T-helper 1 cell treated with Interleukin-12 subunit alpha and Interleukin-12 subunit beta and Interleukin-4 antibody, amounts not matched to agents 30 ng/mL and 1 ng/mL, for 36 hours (primary cell): Measurements from ENCODE around the gene SKAP2. TPM values are rescaled to one million over a fixed set of nuclear protein-coding genes. Genes with fewer than 3 reads are reported as not detected.

Source experiments
- intact Hi-C: fragments of 100-400 bp; cut with micrococcal nuclease; formaldehyde crosslinking; loops from one replicate; pipeline ENCODE4 v1.15.1; 2024
- total RNA-seq: library from RNA; stranded (reverse); gene quantifications from 2 replicates; pipeline ENCODE4 v1.2.3, GENCODE V29; 2022

Gene SKAP2
- 6.6 and 7.9 TPM in 2 replicates for total RNA-seq

- intact Hi-C loops, result loop anchor here (1.0 to 10.0 kb wide), 12 partner anchors 268 to 1740 kb away; partner anchors contain the start of genes CBX3, CYCS, HIBADH and HNRNPA2B1
Observed at GRCh38 chr7:26864309-26865093, at the start of gene SKAP2. Gene SKAP2, minus strand, starts transcription at chr7:26864590. Its CDS starts 161 bp downstream, at chr7:26864429.

GRCh38 chr7:26912933-26913536 lies 48.6 kb upstream of the SKAP2 start:
- intact Hi-C loops, result no loop called here

- intact Hi-C loops, result no loop called here
Observed at GRCh38 chr7:26912338-26912737, 47.9 kb upstream of the SKAP2 start.

GRCh38 chr7:26910221-26910620 lies 45.8 kb upstream of the SKAP2 start:
- intact Hi-C loops, result no loop called here

- intact Hi-C loops, result no loop called here
Observed at GRCh38 chr7:26900251-26900650, 35.9 kb upstream of the SKAP2 start.

GRCh38 chr7:26899519-26899918 lies 35.1 kb upstream of the SKAP2 start:
- intact Hi-C loops, result no loop called here

GRCh38 chr7:26898891-26899290 lies 34.5 kb upstream of the SKAP2 start:
- intact Hi-C loops, result no loop called here

- intact Hi-C loops, result no loop called here
Observed at GRCh38 chr7:26897928-26898327, 33.5 kb upstream of the SKAP2 start.

- intact Hi-C loops, result no loop called here
Observed at GRCh38 chr7:26891400-26892350, 27.3 kb upstream of the SKAP2 start.

GRCh38 chr7:26880852-26881251 lies 16.5 kb upstream of the SKAP2 start:
- intact Hi-C loops, result no loop called here

GRCh38 chr7:26879671-26880070 lies 15.3 kb upstream of the SKAP2 start:
- intact Hi-C loops, result no loop called here

- intact Hi-C loops, result loop anchor here (10.0 kb wide), 5 partner anchors 574 to 1744 kb away; partner anchors contain the start of genes CYCS, NFE2L3 and SNX10
Observed at GRCh38 chr7:26868841-26869495, 4.6 kb upstream of the SKAP2 start.

GRCh38 chr7:26865094-26865388 lies 651 bp upstream of the SKAP2 start:
- intact Hi-C loops, result loop anchor here (10.0 kb wide), 5 partner anchors 570 to 1740 kb away; partner anchors contain the start of genes CYCS, NFE2L3 and SNX10

- intact Hi-C loops, result loop anchor here (1.0 to 10.0 kb wide), 14 partner anchors 233 to 1739 kb away; partner anchors contain the start of genes CBX3, CYCS, HIBADH and HNRNPA2B1
Observed at GRCh38 chr7:26863518-26864308, 677 bp downstream of the SKAP2 start.

- intact Hi-C loops, result loop anchor here (2.0 to 10.0 kb wide), 13 partner anchors 234 to 1738 kb away; partner anchors contain the start of genes CBX3, CYCS, HIBADH and HNRNPA2B1
Observed at GRCh38 chr7:26862834-26863233, 1.6 kb downstream of the SKAP2 start.

GRCh38 chr7:26861050-26861449 lies 3.3 kb downstream of the SKAP2 start:
- intact Hi-C loops, result loop anchor here (5.0 to 10.0 kb wide), 11 partner anchors 271 to 1736 kb away; partner anchors contain the start of genes CBX3, CYCS, HIBADH and HNRNPA2B1

GRCh38 chr7:26860361-26860760 lies 4.0 kb downstream of the SKAP2 start:
- intact Hi-C loops, result loop anchor here (5.0 to 10.0 kb wide), 11 partner anchors 272 to 1736 kb away; partner anchors contain the start of genes CBX3, CYCS, HIBADH and HNRNPA2B1

- intact Hi-C loops, result loop anchor here (5.0 to 10.0 kb wide), 11 partner anchors 273 to 1735 kb away; partner anchors contain the start of genes CBX3, CYCS, HIBADH and HNRNPA2B1
Observed at GRCh38 chr7:26859720-26860119, 4.7 kb downstream of the SKAP2 start.

GRCh38 chr7:26858735-26859134 lies 5.7 kb downstream of the SKAP2 start:
- intact Hi-C loops, result no loop called here
